Endothelial cell of hepatic sinusoid (primary cell): ENCODE data around the gene COPG1.

Source experiments
- in situ Hi-C: cut with HindIII; loops from 2 replicates; pipeline ENCODE4 v1.10.0; 2017; ENCODE audit warnings: low sequenced_read_pairs

Gene COPG1

GRCh38 chr3:129276385-129276784 lies 27.0 kb downstream of the COPG1 start:
- in situ Hi-C loops, result no loop called here

GRCh38 chr3:129277829-129278271 lies 28.4 kb downstream of the COPG1 start:
- in situ Hi-C loops, result no loop called here

GRCh38 chr3:129278439-129278965 lies 29.1 kb downstream of the COPG1 start, which contains the start of gene HMCES:
Gene HMCES (plus strand): TSS chr3:129278870. CDS start chr3:129279733, 863 bp downstream.
- in situ Hi-C loops, result no loop called here

- in situ Hi-C loops, result no loop called here
These were observed 29.8 kb downstream of the COPG1 start for GRCh38 chr3:129278966-129279906.

- in situ Hi-C loops, result no loop called here
These were observed 30.8 kb downstream of the COPG1 start for GRCh38 chr3:129280183-129280582.

- in situ Hi-C loops, result no loop called here
These were observed 32.3 kb downstream of the COPG1 start for GRCh38 chr3:129281726-129282125.

- in situ Hi-C loops, result no loop called here
These were observed 33.4 kb downstream of the COPG1 start for GRCh38 chr3:129282727-129283327.

- in situ Hi-C loops, result no loop called here
These were observed 36.7 kb downstream of the COPG1 start for GRCh38 chr3:129286081-129286480.

- in situ Hi-C loops, result no loop called here
These were observed 39.0 kb downstream of the COPG1 start for GRCh38 chr3:129288446-129288845.

- in situ Hi-C loops, result no loop called here
These were observed 40.0 kb downstream of the COPG1 start for GRCh38 chr3:129289201-129289921.

GRCh38 chr3:129291236-129291886 lies 42.0 kb downstream of the COPG1 start:
- in situ Hi-C loops, result no loop called here

GRCh38 chr3:129295286-129295685 lies 45.9 kb downstream of the COPG1 start:
- in situ Hi-C loops, result no loop called here

GRCh38 chr3:129304146-129304961 lies 54.9 kb downstream of the COPG1 start:
- in situ Hi-C loops, result loop anchor here (5.0 kb wide), 1 partner anchor 307 kb away; no protein-coding TSS in a partner anchor

- in situ Hi-C loops, result loop anchor here (5.0 kb wide), 1 partner anchor 308 kb away; no protein-coding TSS in a partner anchor
These were observed 55.5 kb downstream of the COPG1 start for GRCh38 chr3:129304962-129305222.

GRCh38 chr3:129305592-129306091 lies 56.2 kb downstream of the COPG1 start:
- in situ Hi-C loops, result no loop called here

GRCh38 chr3:129308636-129309035 lies 59.2 kb downstream of the COPG1 start:
- in situ Hi-C loops, result no loop called here

- in situ Hi-C loops, result no loop called here
These were observed 61.0 kb downstream of the COPG1 start for GRCh38 chr3:129310111-129311011.

- in situ Hi-C loops, result no loop called here
These were observed 61.9 kb downstream of the COPG1 start for GRCh38 chr3:129311054-129311902.
